Transverse colon (tissue), 3 donors: ENCODE measurements around the gene EFNA5.

Experiments used
- CTCF ChIP-seq, 5 experiments: fragments of 200-600 bp in 3 of 5; fragments of 450-650 bp in 2 of 5; sonication (generic) in 3 of 5; IDR thresholded peaks; 1 replicate in 2 of 5; 2 replicates in 3 of 5; pipeline ENCODE4 v1.5.1; 2016 to 2017; ENCODE audit warnings: antibody characterized with exemption in 5 of 5, inconsistent platforms in 3 of 5, mild to moderate bottlenecking in 2 of 5, moderate library complexity in 1 of 5
- EP300 ChIP-seq: sonication (generic); formaldehyde crosslinking; IDR thresholded peaks from one replicate; pipeline ENCODE4 v1.6.1; 2017; ENCODE audit warnings: antibody characterized with exemption, low read depth

- TF ChIP-seq CTCF (IDR thresholded peaks at IDR 0.05) (peak; percentile 90 to 96 (median 92)), EP300 (no peak)
These were observed 2.8 kb upstream of the EFNA5 start for GRCh38 chr5:107673368-107674136.
